Activated T-helper 17 cell treated with anti-CD3 and anti-CD28 coated beads, Interleukin-2, amount 50 U/mL, for 72 hours (primary cell): ENCODE measurements around the gene PSME3. TPM values are rescaled to one million over a fixed set of nuclear protein-coding genes. Genes with fewer than 3 reads are reported as not detected.

Experiments used
- ATAC-seq: fragments of 150-1000 bp; cut with Tn5 transposase; replicated peaks from 2 replicates; pipeline ENCODE4 v1.10.0; 2021; ENCODE audit warnings: mild to moderate bottlenecking, moderate library complexity
- H3K27ac Mint-ChIP-seq: one replicate; pipeline ENCODE4 v1.8.0; 2022; ENCODE audit warnings: mixed read lengths
- H3K27me3 Mint-ChIP-seq: one replicate; pipeline ENCODE4 v1.8.0; 2022; ENCODE audit warnings: mixed read lengths
- H3K36me3 Mint-ChIP-seq: one replicate; pipeline ENCODE4 v1.8.0; 2022; ENCODE audit warnings: low read depth, mild to moderate bottlenecking, mixed read lengths
- H3K4me1 Mint-ChIP-seq: one replicate; pipeline ENCODE4 v1.8.0; 2022; ENCODE audit warnings: mixed read lengths
- H3K4me3 Mint-ChIP-seq: one replicate; pipeline ENCODE4 v1.8.0; 2022; ENCODE audit warnings: mild to moderate bottlenecking, mixed read lengths
- H3K9me3 Mint-ChIP-seq: one replicate; pipeline ENCODE4 v1.8.0; 2022; ENCODE audit warnings: mixed read lengths
- total RNA-seq, 2 donors: library from RNA; stranded (reverse); gene quantifications; one replicate each; pipeline ENCODE4 v1.2.3, GENCODE V29; 2022

PSME3 gene
- total RNA-seq, 2 donors from 2014 or later = 56.5 to 159 TPM

DNA sequence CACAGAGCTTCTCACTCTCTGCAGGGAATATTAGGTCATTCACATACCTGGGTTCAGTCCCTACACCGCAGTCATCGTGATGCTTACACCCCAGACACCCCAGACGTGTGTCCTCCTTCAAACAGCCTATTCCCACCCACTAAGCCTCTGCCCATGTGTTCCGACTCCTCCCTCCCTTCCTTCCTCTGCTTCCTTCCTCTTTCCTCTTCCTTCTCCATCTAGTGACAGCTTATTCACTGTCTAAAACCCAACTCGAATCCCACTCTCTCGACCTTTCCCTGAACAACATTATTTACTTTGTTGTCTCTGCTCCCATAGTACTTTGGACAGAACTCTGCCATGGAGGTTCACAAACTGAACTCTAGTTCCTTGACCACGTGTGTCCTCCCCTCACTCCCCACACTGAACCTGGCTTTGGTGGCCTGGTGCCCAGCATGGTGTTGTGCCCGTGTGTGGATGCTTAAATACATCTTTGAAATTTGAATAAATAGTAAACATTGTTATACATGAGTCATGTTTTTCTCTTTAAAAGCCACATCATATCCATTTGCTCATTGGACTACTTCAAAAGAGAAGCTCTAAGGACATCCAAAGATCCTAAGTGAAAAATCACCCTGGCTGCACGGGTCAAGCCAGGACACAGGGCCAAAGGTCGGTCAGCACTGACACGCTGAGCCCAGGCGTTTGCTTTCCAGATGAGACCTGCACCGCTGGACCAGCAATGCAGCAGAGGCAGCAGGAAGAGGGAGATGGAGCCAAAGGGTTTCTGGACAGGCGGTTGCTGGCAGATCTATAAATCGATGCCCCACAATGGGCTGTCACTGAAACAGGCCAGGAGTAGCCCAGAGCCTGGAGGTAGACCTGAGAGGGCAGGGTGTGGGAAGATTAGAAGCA lies 53.3 kb downstream of the PSME3 start:
- Mint-ChIP-seq H3K36me3 (no peaks in the 10 kb centered on the region), H3K4me3 (no peak overlapping the region), H3K27me3 (peaks cover 6% of the 10 kb centered on the region), H3K4me1 (peaks cover 5% of the 10 kb centered on the region), H3K9me3 (no peaks in the 10 kb centered on the region), H3K27ac (no peak overlapping the region)
- ATAC-seq = no peak

DNA sequence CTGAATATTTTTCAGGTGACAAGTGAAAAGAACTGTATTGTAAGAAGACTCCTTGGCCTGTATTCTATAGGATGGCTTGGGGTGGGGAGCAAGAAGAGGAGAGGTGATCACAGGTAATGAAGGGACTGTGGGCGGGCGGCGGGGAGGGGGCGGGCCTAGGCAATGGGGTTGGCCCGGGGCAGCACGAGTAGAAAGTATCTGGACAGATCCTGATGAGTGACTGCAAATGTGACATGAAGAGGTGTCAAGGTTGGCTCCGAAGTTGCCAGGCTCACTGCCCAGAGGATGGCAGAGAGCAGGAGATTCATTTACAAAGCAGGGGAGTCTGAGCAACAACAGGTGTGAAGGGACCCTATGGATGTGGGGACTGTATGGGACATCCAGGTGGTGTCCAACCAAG lies 56.6 kb downstream of the PSME3 start:
- no peak for ATAC-seq
- peaks cover 5% of the 10 kb centered on the region for H3K4me1 Mint-ChIP-seq
- H3K27me3 Mint-ChIP-seq = peaks cover 8% of the 10 kb centered on the region

DNA sequence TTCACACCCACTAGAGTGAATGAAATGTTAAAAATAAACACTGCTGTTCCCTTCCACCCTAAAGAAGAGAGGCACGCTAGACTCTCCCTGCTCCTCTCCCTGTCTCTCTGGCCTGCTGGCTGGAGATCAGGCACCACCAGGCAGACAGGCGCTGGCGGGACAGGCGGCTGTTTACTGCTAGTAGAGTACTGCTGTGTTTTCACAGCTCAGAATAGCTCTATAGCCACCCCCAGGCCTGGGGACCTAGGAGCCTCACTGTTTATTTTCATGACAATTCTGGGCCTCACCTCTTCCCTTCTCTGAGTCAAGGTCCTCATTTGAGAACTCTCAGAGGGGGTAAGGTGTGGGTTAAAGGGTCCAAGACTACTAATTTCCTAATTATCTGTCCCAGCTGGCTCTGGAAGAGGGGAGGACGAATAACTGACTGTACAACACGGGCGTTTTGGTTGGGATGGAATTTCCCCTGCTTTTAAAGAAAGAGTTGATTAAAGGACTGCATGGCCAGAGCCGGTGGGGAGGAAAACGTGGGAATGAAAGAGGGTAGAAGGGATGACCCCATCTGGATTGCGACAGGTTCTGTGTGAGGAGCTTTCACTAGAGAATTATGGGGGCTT lies 58.4 kb downstream of the PSME3 start:
- Mint-ChIP-seq H3K27ac (no peak overlapping the region), H3K4me3 (no peak overlapping the region), H3K27me3 (peaks cover 3% of the 10 kb centered on the region), H3K9me3 (no peaks in the 10 kb centered on the region), H3K36me3 (no peaks in the 10 kb centered on the region), H3K4me1 (no peaks in the 10 kb centered on the region)
- ATAC-seq = no peak

More for the DNA sequence above, 56.6 kb downstream of the PSME3 start:
- Mint-ChIP-seq H3K4me3 (no peak overlapping the region), H3K9me3 (no peaks in the 10 kb centered on the region), H3K36me3 (no peaks in the 10 kb centered on the region), H3K27ac (no peak overlapping the region)

DNA sequence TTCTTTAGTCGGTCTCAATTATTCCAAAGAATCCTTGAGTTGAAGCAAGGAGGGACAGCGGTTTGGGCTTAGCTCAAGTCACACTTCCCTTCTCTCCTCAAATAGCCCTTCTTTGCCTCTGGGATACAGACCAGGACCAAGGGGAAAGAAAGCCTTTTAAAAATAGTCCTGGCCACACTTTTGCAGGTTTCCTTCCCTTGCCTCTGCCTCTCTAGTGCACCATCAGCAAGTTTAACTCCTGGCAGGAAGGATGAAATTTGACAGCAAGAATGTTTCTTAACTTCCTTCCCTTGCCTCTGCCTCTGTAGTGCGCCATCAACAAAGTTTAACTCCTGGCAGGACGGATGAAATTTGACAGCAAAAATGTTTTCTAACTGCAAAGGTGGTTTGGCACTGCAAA lies 60.2 kb downstream of the PSME3 start:
- H3K4me1 Mint-ChIP-seq = no peaks in the 10 kb centered on the region
- H3K27ac Mint-ChIP-seq = no peak overlapping the region
- no peak for ATAC-seq
- peaks cover 5% of the 10 kb centered on the region for H3K27me3 Mint-ChIP-seq
- no peaks in the 10 kb centered on the region for H3K36me3 Mint-ChIP-seq
- H3K4me3 Mint-ChIP-seq = no peak overlapping the region
- no peaks in the 10 kb centered on the region for H3K9me3 Mint-ChIP-seq

Other genes starting within 250 kb of the PSME3 start
- 10 to 100 TPM; 38.5 to 50.7 TPM for gene RETREG3, start 224.0 kb upstream of the PSME3 start, total RNA-seq
- gene TUBG1, start 223.7 kb upstream of the PSME3 start, total RNA-seq = 10 to 100 TPM; 55.8 to 88.4 TPM
- 10 to 100 TPM in 1 of 2 donors, 1 to 10 TPM in 1; 7.5 to 15.7 TPM for gene TUBG2, start 174.1 kb upstream of the PSME3 start, total RNA-seq
- gene PLEKHH3, start 156.4 kb upstream of the PSME3 start, total RNA-seq = 1 to 10 TPM in 1 of 2 donors, under 1 TPM in 1; 0.61 to 1.5 TPM
- 1 to 10 TPM in 1 of 2 donors, under 1 TPM in 1; 0.82 to 1.1 TPM for gene CCR10, start 151.6 kb upstream of the PSME3 start, total RNA-seq
- gene CNTNAP1, start 150.9 kb upstream of the PSME3 start, total RNA-seq = 1 to 10 TPM in 1 of 2 donors, under 1 TPM in 1; 0.61 to 2.8 TPM
- gene EZH1, start 88.4 kb upstream of the PSME3 start, total RNA-seq = 10 to 100 TPM; 35.3 to 69.1 TPM
- gene RAMP2, start 72.2 kb upstream of the PSME3 start, total RNA-seq = not detected
- 10 to 100 TPM; 39.3 to 47.5 TPM for gene VPS25, start 59.9 kb upstream of the PSME3 start, total RNA-seq
- gene WNK4, start 52.8 kb upstream of the PSME3 start, total RNA-seq = 1 to 10 TPM in 1 of 2 donors, under 1 TPM in 1; 0.41 to 1.5 TPM
- gene COA3, start 34.7 kb upstream of the PSME3 start, total RNA-seq = 10 to 100 TPM; 18.6 to 31.2 TPM
- under 1 TPM in 1 of 2 donors, not detected in 1; 0.24 TPM for gene CNTD1, start 34.5 kb upstream of the PSME3 start, total RNA-seq
- 10 to 100 TPM; 62.3 to 98.2 TPM for gene BECN1, start 9.1 kb upstream of the PSME3 start, total RNA-seq
- gene AOC2, start 11.2 kb downstream of the PSME3 start, total RNA-seq = 1 to 10 TPM; 2.0 to 3.4 TPM
- gene AOC3, start 17.8 kb downstream of the PSME3 start, total RNA-seq = 1 to 10 TPM; 2.2 to 3.0 TPM
- gene G6PC1, start 67.4 kb downstream of the PSME3 start, total RNA-seq = not detected
- gene AARSD1, start 131.1 kb downstream of the PSME3 start, total RNA-seq = 10 to 100 TPM; 58.5 to 61.3 TPM
- gene PTGES3L, start 146.7 kb downstream of the PSME3 start, total RNA-seq = 1 to 10 TPM; 1.4 to 2.7 TPM
- 10 to 100 TPM; 15.7 to 21.9 TPM for gene RUNDC1, start 147.2 kb downstream of the PSME3 start, total RNA-seq
- 1,000 to 10,000 TPM; 1,154 to 1,186 TPM for gene RPL27, start 165.0 kb downstream of the PSME3 start, total RNA-seq
- 10 to 100 TPM; 38.4 to 45.4 TPM for gene IFI35, start 173.4 kb downstream of the PSME3 start, total RNA-seq
- 10 to 100 TPM; 30.9 to 36.5 TPM for gene VAT1, start 189.0 kb downstream of the PSME3 start, total RNA-seq
- gene RND2, start 191.8 kb downstream of the PSME3 start, total RNA-seq = not detected